T-helper 17 cell (primary cell): ENCODE data around the gene HOXA1. TPM values are rescaled to one million over a fixed set of nuclear protein-coding genes. Genes with fewer than 3 reads are reported as not detected.

ENCODE experiments used
- ATAC-seq: fragments of 150-1000 bp; cut with Tn5 transposase; 2 replicates; pipeline ENCODE4 v1.10.0; 2021; ENCODE audit warnings: mild to moderate bottlenecking, moderate library complexity
- DNase-seq, 3 donors: peaks; one replicate each; pipeline versions ENCODE4 v3.0.0 to v3.0.0-alpha.2; 2020 to 2021
- H3K9me3 ChIP-seq: one replicate; pipeline ENCODE4 v1.7.0; 2013; ENCODE audit warnings: low read length, mild to moderate bottlenecking; ENCODE audit not compliant: control insufficient read depth, poor library complexity, severe bottlenecking
- H3K27ac Mint-ChIP-seq: one replicate; pipeline ENCODE4 v1.8.0; 2022; ENCODE audit warnings: mild to moderate bottlenecking, moderate library complexity, mixed read lengths
- H3K27me3 Mint-ChIP-seq: one replicate; pipeline ENCODE4 v1.8.0; 2022; ENCODE audit warnings: mixed read lengths
- H3K36me3 Mint-ChIP-seq: one replicate; pipeline ENCODE4 v1.8.0; 2022; ENCODE audit warnings: low read depth, mixed read lengths
- H3K4me1 Mint-ChIP-seq: one replicate; pipeline ENCODE4 v1.8.0; 2022; ENCODE audit warnings: mild to moderate bottlenecking, mixed read lengths
- H3K4me3 Mint-ChIP-seq: one replicate; pipeline ENCODE4 v1.8.0; 2022; ENCODE audit warnings: mild to moderate bottlenecking, moderate library complexity, mixed read lengths
- total RNA-seq, 4 donors: library from RNA in 2 of 4; stranded (reverse) in 2 of 4; gene quantifications; one replicate each; pipeline ENCODE4 v1.2.3 and lab custom pipeline; 2022 to 2026

The HOXA1 gene
- total RNA-seq, 2 donors from 2014 or later = 0.60 to 0.72 TPM

- no peaks in the 10 kb centered on the region for H3K9me3 ChIP-seq
- Mint-ChIP-seq H3K27ac (no peak overlapping the region), H3K4me3 (no peak overlapping the region), H3K36me3 (no peaks in the 10 kb centered on the region), H3K27me3 (peaks cover 32% of the 10 kb centered on the region), H3K4me1 (no peaks in the 10 kb centered on the region)
- DNase-seq (no peak), ATAC-seq (no peak)
Observed at GRCh38 chr7:27116962-27117886, 21.4 kb upstream of the HOXA1 start.

- Mint-ChIP-seq H3K27me3 (peaks cover 32% of the 10 kb centered on the region), H3K4me3 (no peak overlapping the region), H3K36me3 (no peaks in the 10 kb centered on the region), H3K27ac (no peak overlapping the region), H3K4me1 (no peaks in the 10 kb centered on the region)
- ATAC-seq (no peak), DNase-seq (no peak)
- no peaks in the 10 kb centered on the region for H3K9me3 ChIP-seq
Observed at GRCh38 chr7:27116031-27116961, 20.5 kb upstream of the HOXA1 start.

- no peak for ATAC-seq
- H3K27ac Mint-ChIP-seq = no peak overlapping the region
Observed at GRCh38 chr7:27115221-27116026, 19.6 kb upstream of the HOXA1 start.

GRCh38 chr7:27114881-27115220, 19.1 kb upstream of the HOXA1 start:
- Mint-ChIP-seq H3K27me3 (peaks cover 34% of the 10 kb centered on the region), H3K4me1 (no peaks in the 10 kb centered on the region)
- no peak for DNase-seq

More at GRCh38 chr7:27115221-27116026, 19.6 kb upstream of the HOXA1 start:
- no peaks in the 10 kb centered on the region for H3K36me3 Mint-ChIP-seq
- no peaks in the 10 kb centered on the region for H3K4me1 Mint-ChIP-seq
- H3K27me3 Mint-ChIP-seq = peaks cover 37% of the 10 kb centered on the region
- H3K9me3 ChIP-seq = no peaks in the 10 kb centered on the region
- no peak for DNase-seq
- H3K4me3 Mint-ChIP-seq = no peak overlapping the region

GRCh38 chr7:27113991-27114769, 18.4 kb upstream of the HOXA1 start:
- no peaks in the 10 kb centered on the region for H3K36me3 Mint-ChIP-seq
- no peak for ATAC-seq
- H3K27me3 Mint-ChIP-seq = peaks cover 28% of the 10 kb centered on the region
- no peaks in the 10 kb centered on the region for H3K4me1 Mint-ChIP-seq
- no peaks in the 10 kb centered on the region for H3K9me3 ChIP-seq
- DNase-seq = no peak
- no peak overlapping the region for H3K4me3 Mint-ChIP-seq
- H3K27ac Mint-ChIP-seq = no peak overlapping the region

More at GRCh38 chr7:27114881-27115220, 19.1 kb upstream of the HOXA1 start:
- H3K36me3 Mint-ChIP-seq = no peaks in the 10 kb centered on the region
- no peak overlapping the region for H3K27ac Mint-ChIP-seq
- no peak overlapping the region for H3K4me3 Mint-ChIP-seq
- no peak for ATAC-seq
- no peaks in the 10 kb centered on the region for H3K9me3 ChIP-seq

- Mint-ChIP-seq H3K27ac (no peak overlapping the region), H3K4me1 (no peaks in the 10 kb centered on the region), H3K4me3 (no peak overlapping the region), H3K27me3 (peaks cover 21% of the 10 kb centered on the region), H3K36me3 (no peaks in the 10 kb centered on the region)
- ATAC-seq = no peak
- DNase-seq = no peak
- no peaks in the 10 kb centered on the region for H3K9me3 ChIP-seq
Observed at GRCh38 chr7:27112955-27113949, 17.5 kb upstream of the HOXA1 start.

- Mint-ChIP-seq H3K27me3 (peaks cover 16% of the 10 kb centered on the region), H3K36me3 (no peaks in the 10 kb centered on the region), H3K4me1 (no peaks in the 10 kb centered on the region), H3K4me3 (no peak overlapping the region), H3K27ac (no peak overlapping the region)
- no peak for ATAC-seq
- no peak for DNase-seq
- no peaks in the 10 kb centered on the region for H3K9me3 ChIP-seq
Observed at GRCh38 chr7:27112361-27112760, 16.6 kb upstream of the HOXA1 start.

- no peaks in the 10 kb centered on the region for H3K9me3 ChIP-seq
- no peak for ATAC-seq
- no peaks in the 10 kb centered on the region for H3K36me3 Mint-ChIP-seq
- peaks cover 11% of the 10 kb centered on the region for H3K27me3 Mint-ChIP-seq
- H3K4me1 Mint-ChIP-seq = no peaks in the 10 kb centered on the region
- no peak for DNase-seq
- no peak overlapping the region for H3K4me3 Mint-ChIP-seq
- no peak overlapping the region for H3K27ac Mint-ChIP-seq
Observed at GRCh38 chr7:27111751-27112277, 16.0 kb upstream of the HOXA1 start.

- Mint-ChIP-seq H3K27me3 (peaks cover 9% of the 10 kb centered on the region), H3K4me1 (no peaks in the 10 kb centered on the region), H3K27ac (no peak overlapping the region), H3K4me3 (no peak overlapping the region), H3K36me3 (no peaks in the 10 kb centered on the region)
- no peak for ATAC-seq
- DNase-seq = no peak
- H3K9me3 ChIP-seq = no peaks in the 10 kb centered on the region
Observed at GRCh38 chr7:27111042-27111750, 15.4 kb upstream of the HOXA1 start.

GRCh38 chr7:27110186-27111031, 14.6 kb upstream of the HOXA1 start:
- Mint-ChIP-seq H3K27me3 (peaks cover 11% of the 10 kb centered on the region), H3K4me3 (no peak overlapping the region), H3K4me1 (no peaks in the 10 kb centered on the region), H3K27ac (no peak overlapping the region), H3K36me3 (no peaks in the 10 kb centered on the region)
- ATAC-seq (no peak), DNase-seq (no peak)
- no peaks in the 10 kb centered on the region for H3K9me3 ChIP-seq
